Measurements from ENCODE around the gene RAB17. TPM values are rescaled to one million over a fixed set of nuclear protein-coding genes. Genes with fewer than 3 reads are reported as not detected.

RAB17 gene
- total RNA-seq, 1 experiment from 2014 or later: 23.6 TPM

DNA sequence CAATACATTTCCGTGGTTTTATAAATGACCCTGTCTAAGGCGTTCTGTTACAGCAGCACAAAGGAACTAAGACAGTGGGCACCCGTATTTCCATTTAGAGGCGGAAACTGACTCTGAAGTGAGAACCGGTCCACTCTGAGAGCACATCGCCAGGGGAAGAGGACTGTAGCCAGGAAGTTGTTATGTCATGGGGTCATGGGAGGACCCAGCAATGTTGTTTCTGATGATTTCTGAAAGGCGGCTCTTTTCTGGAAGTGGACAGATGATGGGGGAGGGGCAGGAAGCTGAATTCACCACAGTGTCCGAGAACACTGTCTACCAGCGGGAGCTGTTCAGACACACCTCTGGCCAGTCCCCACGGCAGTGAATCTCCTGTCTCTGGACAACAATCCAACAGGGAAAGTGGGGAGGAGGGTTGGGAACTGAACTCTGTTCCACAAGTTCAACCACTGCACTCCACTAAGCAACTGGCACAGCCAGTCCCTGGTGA lies 34.7 kb upstream of the RAB17 start:
- Histone ChIP-seq H3K27ac (ENCODE audit: low read length) (no peak overlapping the region), H3K4me3 (ENCODE audit: low read depth in 2 of 2, low read length in 2 of 2) (no peak overlapping the region), H3K4me1 (ENCODE audit: control insufficient read depth, insufficient read depth, low read length) (peaks cover 14% of the 10 kb centered on the region; the same call in 1 of the 2 replicates), H3K36me3 (ENCODE audit: control insufficient read depth, insufficient read depth, low read length) (no peaks in the 10 kb centered on the region), H3K27me3 (ENCODE audit: control insufficient read depth, insufficient read depth, low read length) (no peaks in the 10 kb centered on the region), H3K9me3 (ENCODE audit: control insufficient read depth, insufficient read depth, low read depth, low read length) (no peaks in the 10 kb centered on the region)
- in situ Hi-C loops (cut with HindIII; ENCODE audit: low pct_unique_long_range_greater_than_20kb, low sequenced_read_pairs): no loop called here
- intact Hi-C loops (cut with micrococcal nuclease; ENCODE audit: unreplicated experiment): no loop called here
- ChIA-PET POLR2A (no interaction called here), CTCF (no interaction called here)
- TF ChIP-seq SIN3A (IDR thresholded peaks at IDR 0.05; ENCODE audit: borderline replicate concordance, insufficient read depth, low read depth, low read length) (no peak), POLR2AphosphoS5 (IDR thresholded peaks at IDR 0.05; ENCODE audit: low read depth, low read length) (no peak), TCF7L2 (IDR thresholded peaks at IDR 0.05; ENCODE audit: low read depth, low read length) (no peak)
- TF ChIP-seq, protein P1, sequence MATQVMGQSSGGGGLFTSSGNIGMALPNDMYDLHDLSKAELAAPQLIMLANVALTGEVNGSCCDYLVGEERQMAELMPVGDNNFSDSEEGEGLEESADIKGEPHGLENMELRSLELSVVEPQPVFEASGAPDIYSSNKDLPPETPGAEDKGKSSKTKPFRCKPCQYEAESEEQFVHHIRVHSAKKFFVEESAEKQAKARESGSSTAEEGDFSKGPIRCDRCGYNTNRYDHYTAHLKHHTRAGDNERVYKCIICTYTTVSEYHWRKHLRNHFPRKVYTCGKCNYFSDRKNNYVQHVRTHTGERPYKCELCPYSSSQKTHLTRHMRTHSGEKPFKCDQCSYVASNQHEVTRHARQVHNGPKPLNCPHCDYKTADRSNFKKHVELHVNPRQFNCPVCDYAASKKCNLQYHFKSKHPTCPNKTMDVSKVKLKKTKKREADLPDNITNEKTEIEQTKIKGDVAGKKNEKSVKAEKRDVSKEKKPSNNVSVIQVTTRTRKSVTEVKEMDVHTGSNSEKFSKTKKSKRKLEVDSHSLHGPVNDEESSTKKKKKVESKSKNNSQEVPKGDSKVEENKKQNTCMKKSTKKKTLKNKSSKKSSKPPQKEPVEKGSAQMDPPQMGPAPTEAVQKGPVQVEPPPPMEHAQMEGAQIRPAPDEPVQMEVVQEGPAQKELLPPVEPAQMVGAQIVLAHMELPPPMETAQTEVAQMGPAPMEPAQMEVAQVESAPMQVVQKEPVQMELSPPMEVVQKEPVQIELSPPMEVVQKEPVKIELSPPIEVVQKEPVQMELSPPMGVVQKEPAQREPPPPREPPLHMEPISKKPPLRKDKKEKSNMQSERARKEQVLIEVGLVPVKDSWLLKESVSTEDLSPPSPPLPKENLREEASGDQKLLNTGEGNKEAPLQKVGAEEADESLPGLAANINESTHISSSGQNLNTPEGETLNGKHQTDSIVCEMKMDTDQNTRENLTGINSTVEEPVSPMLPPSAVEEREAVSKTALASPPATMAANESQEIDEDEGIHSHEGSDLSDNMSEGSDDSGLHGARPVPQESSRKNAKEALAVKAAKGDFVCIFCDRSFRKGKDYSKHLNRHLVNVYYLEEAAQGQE (IDR thresholded peaks at IDR 0.05; ENCODE audit: insufficient read depth in 1 of 2, low read depth in 2 of 2, low read length in 1 of 2): no peak
- TF ChIP-seq, protein P2, sequence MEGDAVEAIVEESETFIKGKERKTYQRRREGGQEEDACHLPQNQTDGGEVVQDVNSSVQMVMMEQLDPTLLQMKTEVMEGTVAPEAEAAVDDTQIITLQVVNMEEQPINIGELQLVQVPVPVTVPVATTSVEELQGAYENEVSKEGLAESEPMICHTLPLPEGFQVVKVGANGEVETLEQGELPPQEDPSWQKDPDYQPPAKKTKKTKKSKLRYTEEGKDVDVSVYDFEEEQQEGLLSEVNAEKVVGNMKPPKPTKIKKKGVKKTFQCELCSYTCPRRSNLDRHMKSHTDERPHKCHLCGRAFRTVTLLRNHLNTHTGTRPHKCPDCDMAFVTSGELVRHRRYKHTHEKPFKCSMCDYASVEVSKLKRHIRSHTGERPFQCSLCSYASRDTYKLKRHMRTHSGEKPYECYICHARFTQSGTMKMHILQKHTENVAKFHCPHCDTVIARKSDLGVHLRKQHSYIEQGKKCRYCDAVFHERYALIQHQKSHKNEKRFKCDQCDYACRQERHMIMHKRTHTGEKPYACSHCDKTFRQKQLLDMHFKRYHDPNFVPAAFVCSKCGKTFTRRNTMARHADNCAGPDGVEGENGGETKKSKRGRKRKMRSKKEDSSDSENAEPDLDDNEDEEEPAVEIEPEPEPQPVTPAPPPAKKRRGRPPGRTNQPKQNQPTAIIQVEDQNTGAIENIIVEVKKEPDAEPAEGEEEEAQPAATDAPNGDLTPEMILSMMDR (IDR thresholded peaks at IDR 0.05): no peak
- ATAC-seq (no peak), DNase-seq (ENCODE audit: low read depth, low spot score) (no peak)
- no TSS peak for BruUV-seq (replicated peaks)

DNA sequence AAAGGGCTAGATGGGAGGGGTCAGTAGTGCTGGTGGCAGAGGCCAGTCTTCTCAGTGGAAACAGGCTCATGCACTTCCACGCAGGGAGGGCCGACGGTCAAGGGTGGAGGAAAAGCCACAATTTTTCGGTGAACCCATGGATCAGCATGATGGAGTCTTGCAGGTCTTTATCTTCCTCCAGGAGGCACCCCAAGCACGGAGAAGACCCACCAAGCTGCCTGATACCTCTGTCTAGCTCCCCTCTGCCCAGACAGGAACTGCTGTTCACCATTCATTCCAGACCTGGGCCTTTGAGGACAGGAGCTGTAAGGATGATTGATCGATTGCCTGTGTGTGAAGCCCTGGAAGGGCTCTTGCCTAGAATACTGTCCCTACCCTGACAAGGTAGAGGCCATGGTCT lies 34.0 kb upstream of the RAB17 start:
- in situ Hi-C loops (cut with HindIII; ENCODE audit: low pct_unique_long_range_greater_than_20kb, low sequenced_read_pairs) (no loop called here), intact Hi-C loops (cut with micrococcal nuclease; ENCODE audit: unreplicated experiment) (no loop called here)
- CTCF ChIA-PET: no interaction called here
- H3K27me3 ChIP-seq (ENCODE audit: control insufficient read depth, insufficient read depth, low read length): no peaks in the 10 kb centered on the region
- no peaks in the 10 kb centered on the region for H3K9me3 ChIP-seq (ENCODE audit: control insufficient read depth, insufficient read depth, low read depth, low read length)
- no peak for DNase-seq (ENCODE audit: low read depth, low spot score)
- no peak overlapping the region for H3K4me3 ChIP-seq (ENCODE audit: low read depth in 2 of 2, low read length in 2 of 2)
- H3K27ac ChIP-seq (ENCODE audit: low read length): no peak overlapping the region
- no peaks in the 10 kb centered on the region for H3K36me3 ChIP-seq (ENCODE audit: control insufficient read depth, insufficient read depth, low read length)
- no peak for TF ChIP-seq POLR2AphosphoS5 (IDR thresholded peaks at IDR 0.05; ENCODE audit: low read depth, low read length)
- no peak for TF ChIP-seq TCF7L2 (IDR thresholded peaks at IDR 0.05; ENCODE audit: low read depth, low read length)
- TF ChIP-seq, protein P2 (IDR thresholded peaks at IDR 0.05): no peak
- TF ChIP-seq SIN3A (IDR thresholded peaks at IDR 0.05; ENCODE audit: borderline replicate concordance, insufficient read depth, low read depth, low read length): no peak
- TF ChIP-seq, protein P1 (IDR thresholded peaks at IDR 0.05; ENCODE audit: insufficient read depth in 1 of 2, low read depth in 2 of 2, low read length in 1 of 2): no peak
- peaks cover 14% of the 10 kb centered on the region; the same call in 1 of the 2 replicates for H3K4me1 ChIP-seq (ENCODE audit: control insufficient read depth, insufficient read depth, low read length)
- ATAC-seq: no peak
- POLR2A ChIA-PET: no interaction called here
- BruUV-seq (replicated peaks): no TSS peak
